DOHH2 (cell line): Measurements from ENCODE around the gene DCBLD2.

ENCODE experiments used
- H3F3A ChIP-seq: fragments of 200-600 bp; sonication (generic), shearing (Covaris generic); 2 replicates; pipeline ENCODE4 v1.6.0; 2016; ENCODE audit warnings: antibody characterized with exemption, mild to moderate bottlenecking; ENCODE audit not compliant: control insufficient read depth, insufficient read depth
- H3K27ac ChIP-seq: fragments of 200-600 bp; sonication (generic); 2 replicates; pipeline ENCODE4 v1.5.1; 2014; ENCODE audit warnings: low read depth, mild to moderate bottlenecking, low read length, moderate library complexity
- H3K27me3 ChIP-seq: fragments of 200-600 bp; sonication (generic); 2 replicates; pipeline ENCODE4 v1.6.1; 2014; ENCODE audit warnings: mild to moderate bottlenecking, low read length, mixed read lengths; ENCODE audit not compliant: control insufficient read depth
- H3K36me3 ChIP-seq: fragments of 200-600 bp; sonication (generic); 2 replicates; pipeline ENCODE4 v1.6.1; 2014; ENCODE audit warnings: mild to moderate bottlenecking, low read length, moderate library complexity, mixed read lengths; ENCODE audit not compliant: control insufficient read depth
- H3K4me1 ChIP-seq: fragments of 200-600 bp; sonication (generic); 2 replicates; pipeline ENCODE4 v1.6.1; 2014; ENCODE audit warnings: mild to moderate bottlenecking, low read length, mixed read lengths; ENCODE audit not compliant: control insufficient read depth
- H3K4me2 ChIP-seq: fragments of 200-600 bp; sonication (generic); 2 replicates; pipeline ENCODE4 v1.6.0; 2014; ENCODE audit warnings: mild to moderate bottlenecking, low read length, moderate library complexity
- H3K4me3 ChIP-seq: fragments of 200-600 bp; sonication (generic); 2 replicates; pipeline ENCODE4 v1.5.1; 2014; ENCODE audit warnings: mild to moderate bottlenecking, low read length, mixed read lengths
- H3K79me2 ChIP-seq: fragments of 200-600 bp; sonication (generic); 2 replicates; pipeline ENCODE4 v1.6.1; 2014; ENCODE audit warnings: mild to moderate bottlenecking, low read length, mixed read lengths; ENCODE audit not compliant: control insufficient read depth
- H3K9me2 ChIP-seq: fragments of 200-600 bp; sonication (generic); replicated peaks from 2 replicates; pipeline ENCODE4 v1.6.1; 2014; ENCODE audit warnings: mild to moderate bottlenecking, low read length, mixed read lengths; ENCODE audit not compliant: control insufficient read depth
- H3K9me3 ChIP-seq: fragments of 200-600 bp; sonication (generic); 2 replicates; pipeline ENCODE4 v1.6.1; 2014; ENCODE audit warnings: antibody characterized with exemption, low read length, mixed read lengths; ENCODE audit not compliant: control insufficient read depth, insufficient read depth
- H4K20me1 ChIP-seq: fragments of 200-600 bp; sonication (generic); 2 replicates; pipeline ENCODE4 v1.6.0; 2014; ENCODE audit warnings: low read depth, mild to moderate bottlenecking, antibody characterized with exemption, low read length, moderate library complexity; ENCODE audit not compliant: control insufficient read depth, insufficient read depth
- EZH2phosphoT487 ChIP-seq: fragments of 200-600 bp; sonication (generic); IDR thresholded peaks from 2 replicates; pipeline ENCODE4 v1.6.1; 2017; ENCODE audit warnings: borderline replicate concordance, mild to moderate bottlenecking, antibody characterized with exemption, low read length, moderate library complexity, mixed read lengths
- TF ChIP-seq, protein P1 (sequence below): fragments of 200-600 bp; sonication (generic); IDR thresholded peaks from one replicate; pipeline ENCODE4 v1.5.1; 2014; ENCODE audit warnings: antibody characterized with exemption, mild to moderate bottlenecking, low read depth, low read length; ENCODE audit not compliant: poor library complexity, severe bottlenecking

The DCBLD2 gene

DNA sequence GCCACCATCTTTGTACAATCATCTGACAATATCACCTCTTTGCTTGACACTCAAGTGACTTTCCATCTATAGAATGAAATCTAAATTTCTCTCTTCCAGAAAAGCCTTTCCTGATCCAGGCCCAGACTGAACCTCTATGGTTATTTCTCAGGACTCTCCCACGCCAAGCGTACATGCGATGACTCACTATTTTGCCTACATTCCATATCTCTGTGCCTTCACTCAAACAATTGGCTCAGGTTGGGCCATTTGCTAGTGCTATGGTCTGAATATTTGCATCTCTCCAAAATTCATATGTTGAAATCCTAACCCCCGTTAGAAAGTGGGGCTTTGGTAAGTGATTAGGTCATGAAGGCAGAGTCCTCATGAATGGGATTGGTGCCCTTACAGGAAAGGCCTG, 94.5 kb downstream of the DCBLD2 start:
- H3K4me2 ChIP-seq: no peak overlapping the region
- H3K27me3 ChIP-seq: no peaks in the 10 kb centered on the region
- H3K9me3 ChIP-seq: no peaks in the 10 kb centered on the region
- no peaks in the 10 kb centered on the region for H3K79me2 ChIP-seq
- no peaks in the 10 kb centered on the region for H3K9me2 ChIP-seq
- no peaks in the 10 kb centered on the region for H3K4me1 ChIP-seq
- H3K27ac ChIP-seq: no peak overlapping the region
- H3F3A ChIP-seq: no peaks in the 10 kb centered on the region
- H4K20me1 ChIP-seq: no peaks in the 10 kb centered on the region
- peaks cover 44% of the 10 kb centered on the region for H3K36me3 ChIP-seq
- no peak for TF ChIP-seq EZH2phosphoT487
- TF ChIP-seq, protein P1, sequence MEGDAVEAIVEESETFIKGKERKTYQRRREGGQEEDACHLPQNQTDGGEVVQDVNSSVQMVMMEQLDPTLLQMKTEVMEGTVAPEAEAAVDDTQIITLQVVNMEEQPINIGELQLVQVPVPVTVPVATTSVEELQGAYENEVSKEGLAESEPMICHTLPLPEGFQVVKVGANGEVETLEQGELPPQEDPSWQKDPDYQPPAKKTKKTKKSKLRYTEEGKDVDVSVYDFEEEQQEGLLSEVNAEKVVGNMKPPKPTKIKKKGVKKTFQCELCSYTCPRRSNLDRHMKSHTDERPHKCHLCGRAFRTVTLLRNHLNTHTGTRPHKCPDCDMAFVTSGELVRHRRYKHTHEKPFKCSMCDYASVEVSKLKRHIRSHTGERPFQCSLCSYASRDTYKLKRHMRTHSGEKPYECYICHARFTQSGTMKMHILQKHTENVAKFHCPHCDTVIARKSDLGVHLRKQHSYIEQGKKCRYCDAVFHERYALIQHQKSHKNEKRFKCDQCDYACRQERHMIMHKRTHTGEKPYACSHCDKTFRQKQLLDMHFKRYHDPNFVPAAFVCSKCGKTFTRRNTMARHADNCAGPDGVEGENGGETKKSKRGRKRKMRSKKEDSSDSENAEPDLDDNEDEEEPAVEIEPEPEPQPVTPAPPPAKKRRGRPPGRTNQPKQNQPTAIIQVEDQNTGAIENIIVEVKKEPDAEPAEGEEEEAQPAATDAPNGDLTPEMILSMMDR: no peak
- no peak overlapping the region for H3K4me3 ChIP-seq

DNA sequence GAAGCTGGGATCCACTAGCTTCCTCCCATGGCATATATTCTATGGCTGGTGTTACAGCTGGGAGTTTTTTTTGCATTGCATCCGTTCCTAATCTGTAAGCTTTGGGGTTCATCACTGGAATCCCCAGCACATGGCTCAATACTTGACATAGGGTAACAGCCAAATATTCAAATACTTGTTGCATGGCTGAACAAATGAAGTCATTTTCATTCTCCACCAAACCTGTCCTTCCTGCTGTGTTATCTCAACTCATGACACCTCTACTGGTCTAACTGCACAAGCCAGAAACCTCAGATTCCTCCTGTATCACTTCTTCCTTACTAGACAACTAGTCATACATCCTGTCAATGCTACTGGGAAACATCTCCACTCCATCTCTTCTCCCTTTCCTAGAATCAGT, 95.0 kb downstream of the DCBLD2 start:
- Histone ChIP-seq H3K4me2 (no peak overlapping the region), H3K27ac (no peak overlapping the region), H3K27me3 (no peaks in the 10 kb centered on the region), H3F3A (no peaks in the 10 kb centered on the region), H4K20me1 (no peaks in the 10 kb centered on the region), H3K79me2 (no peaks in the 10 kb centered on the region), H3K9me2 (no peaks in the 10 kb centered on the region), H3K4me3 (no peak overlapping the region), H3K4me1 (no peaks in the 10 kb centered on the region), H3K9me3 (no peaks in the 10 kb centered on the region), H3K36me3 (peaks cover 43% of the 10 kb centered on the region)
- TF ChIP-seq, protein P1: no peak
- TF ChIP-seq EZH2phosphoT487: no peak

DNA sequence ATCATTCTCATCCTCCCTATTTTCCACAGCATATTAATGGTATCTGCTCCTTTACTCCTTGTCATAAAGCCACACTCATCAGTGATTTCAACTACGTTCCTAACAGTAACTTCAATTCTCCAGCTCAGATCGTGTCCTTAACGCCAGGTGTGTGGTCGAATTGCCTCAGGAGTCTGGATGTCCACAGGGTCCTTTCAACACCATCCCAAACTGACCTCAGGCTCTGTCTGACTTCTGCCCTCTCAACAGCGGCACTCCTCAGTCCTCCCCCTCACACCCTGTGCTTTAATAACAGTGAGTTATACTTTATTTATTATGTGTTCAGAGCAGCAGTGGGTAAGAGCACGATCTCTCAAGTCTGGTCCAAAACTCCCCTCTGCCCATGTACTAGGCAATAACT, 95.9 kb downstream of the DCBLD2 start:
- TF ChIP-seq EZH2phosphoT487: no peak
- TF ChIP-seq, protein P1: no peak
- Histone ChIP-seq H3K9me3 (no peaks in the 10 kb centered on the region), H3K4me2 (no peak overlapping the region), H3F3A (no peaks in the 10 kb centered on the region), H3K9me2 (no peaks in the 10 kb centered on the region), H3K36me3 (peaks cover 39% of the 10 kb centered on the region), H3K27ac (no peak overlapping the region), H3K27me3 (no peaks in the 10 kb centered on the region), H4K20me1 (no peaks in the 10 kb centered on the region), H3K4me3 (no peak overlapping the region), H3K79me2 (no peaks in the 10 kb centered on the region), H3K4me1 (no peaks in the 10 kb centered on the region)
